Measurements from ENCODE around the gene RRBP1.

The RRBP1 gene

GRCh38 chr20:17645546-17646208, 36.4 kb downstream of the RRBP1 start:
- no peak for DNase-seq

GRCh38 chr20:17645010-17645409, 37.0 kb downstream of the RRBP1 start:
- DNase-seq: no peak

- no peak for DNase-seq
Measured at GRCh38 chr20:17644451-17644850, 37.6 kb downstream of the RRBP1 start.

GRCh38 chr20:17643531-17644188, 38.4 kb downstream of the RRBP1 start:
- no peak for DNase-seq

DNA sequence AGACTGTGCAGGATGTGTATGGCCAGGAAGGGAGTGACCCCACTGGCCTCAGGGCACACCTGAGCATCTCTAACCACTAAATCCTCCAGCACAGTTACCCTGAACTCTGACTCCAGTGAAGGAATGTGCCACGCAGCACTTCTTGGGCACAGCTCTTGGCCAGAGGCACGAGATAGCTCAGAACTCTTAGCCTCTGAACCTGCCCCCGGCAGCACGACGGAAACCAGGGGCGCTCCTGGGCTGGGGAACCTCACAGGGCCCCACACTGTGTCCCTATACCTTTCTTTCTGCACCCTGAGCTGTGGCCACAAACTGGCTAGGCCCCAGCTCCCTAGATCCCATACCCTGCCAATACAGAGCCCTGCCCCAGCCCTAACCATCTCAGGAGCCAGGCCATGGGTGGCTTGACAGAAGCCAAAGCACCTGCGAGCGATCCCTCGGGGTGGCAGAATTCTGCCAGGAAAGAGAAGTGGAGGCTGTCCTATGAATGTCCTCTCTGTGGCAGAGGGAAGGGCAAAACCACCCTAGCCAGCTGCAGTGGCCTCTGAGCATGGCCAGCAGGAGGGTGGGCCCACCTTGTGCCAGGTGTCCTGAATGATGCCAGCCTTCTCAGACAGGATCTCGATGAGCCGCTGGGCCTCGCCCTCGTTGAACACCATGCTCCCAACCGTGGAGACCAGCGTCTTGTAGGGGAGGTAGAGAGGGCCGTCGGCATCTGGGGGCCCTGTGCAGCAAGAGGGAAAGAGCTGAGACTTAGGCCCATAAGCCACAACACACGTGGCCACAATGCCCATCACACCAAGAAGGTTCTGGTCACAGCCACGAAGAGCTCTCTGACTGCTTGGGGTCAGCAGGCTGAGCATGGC, 39.4 kb downstream of the RRBP1 start:
- DNase-seq: no peak

DNA sequence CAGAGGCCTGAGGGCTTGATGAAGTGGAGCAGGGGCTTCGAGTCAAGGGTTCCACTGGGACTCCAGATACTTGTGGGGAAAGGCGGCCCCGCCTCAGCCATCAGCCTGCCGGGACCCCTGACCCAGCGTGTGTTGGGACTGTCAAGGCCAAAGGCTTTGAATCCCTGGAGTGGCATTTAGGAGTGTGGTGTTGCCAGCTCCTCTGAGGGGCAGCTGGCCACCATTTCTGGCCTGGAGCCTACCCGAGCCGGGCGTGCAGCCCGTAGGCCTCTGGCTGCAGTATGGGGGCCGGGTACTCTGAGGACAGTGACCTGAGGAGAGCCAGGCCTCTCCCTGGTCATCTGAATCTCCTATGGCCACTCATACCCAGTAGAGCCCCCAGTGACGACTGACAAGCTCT, 40.0 kb downstream of the RRBP1 start:
- no peak for DNase-seq

GRCh38 chr20:17641520-17641964, 40.5 kb downstream of the RRBP1 start:
- DNase-seq: no peak

GRCh38 chr20:17640875-17641378, 41.1 kb downstream of the RRBP1 start:
- DNase-seq: no peak

DNA sequence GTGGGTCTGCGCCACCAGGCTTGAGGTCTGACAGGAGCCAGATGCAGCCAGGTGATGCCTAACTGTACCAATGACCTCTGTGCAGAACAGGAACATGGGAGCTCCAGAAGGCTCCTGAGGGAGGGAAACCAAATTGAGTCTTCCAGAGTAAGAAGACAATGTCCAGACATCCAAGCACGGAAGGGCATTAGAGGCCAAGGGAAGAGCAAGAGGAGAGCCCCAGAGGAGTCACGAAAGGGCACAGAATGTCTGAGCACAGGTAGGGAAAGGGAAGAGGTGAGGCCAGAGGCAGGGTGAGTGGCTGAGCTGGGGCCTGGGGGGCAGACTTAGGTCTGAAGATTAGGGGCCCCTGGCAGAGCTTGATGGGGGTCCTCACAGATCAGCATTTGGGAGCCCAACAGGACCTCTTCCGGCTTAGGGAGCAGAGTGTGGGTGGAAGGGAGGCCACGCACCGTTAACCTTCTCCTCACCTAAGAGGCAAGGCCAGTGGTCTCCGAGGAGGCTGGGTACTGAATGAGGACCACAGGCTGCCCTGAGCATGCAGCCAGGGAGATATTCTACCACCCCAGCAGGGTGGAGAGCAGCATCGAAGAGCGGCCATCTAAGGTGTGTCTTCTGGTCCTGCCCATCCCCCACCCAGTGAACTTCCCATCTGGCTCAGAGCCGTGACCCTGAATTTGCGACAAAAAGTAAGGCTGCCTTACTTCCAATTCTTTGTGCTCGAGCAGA, 41.7 kb downstream of the RRBP1 start:
- DNase-seq: no peak

GRCh38 chr20:17638835-17639407, 43.1 kb downstream of the RRBP1 start:
- DNase-seq: no peak

- no peak for DNase-seq
Measured at GRCh38 chr20:17637985-17638640, 43.9 kb downstream of the RRBP1 start.

- no peak for DNase-seq
Measured at GRCh38 chr20:17637413-17637780, 44.6 kb downstream of the RRBP1 start.

DNA sequence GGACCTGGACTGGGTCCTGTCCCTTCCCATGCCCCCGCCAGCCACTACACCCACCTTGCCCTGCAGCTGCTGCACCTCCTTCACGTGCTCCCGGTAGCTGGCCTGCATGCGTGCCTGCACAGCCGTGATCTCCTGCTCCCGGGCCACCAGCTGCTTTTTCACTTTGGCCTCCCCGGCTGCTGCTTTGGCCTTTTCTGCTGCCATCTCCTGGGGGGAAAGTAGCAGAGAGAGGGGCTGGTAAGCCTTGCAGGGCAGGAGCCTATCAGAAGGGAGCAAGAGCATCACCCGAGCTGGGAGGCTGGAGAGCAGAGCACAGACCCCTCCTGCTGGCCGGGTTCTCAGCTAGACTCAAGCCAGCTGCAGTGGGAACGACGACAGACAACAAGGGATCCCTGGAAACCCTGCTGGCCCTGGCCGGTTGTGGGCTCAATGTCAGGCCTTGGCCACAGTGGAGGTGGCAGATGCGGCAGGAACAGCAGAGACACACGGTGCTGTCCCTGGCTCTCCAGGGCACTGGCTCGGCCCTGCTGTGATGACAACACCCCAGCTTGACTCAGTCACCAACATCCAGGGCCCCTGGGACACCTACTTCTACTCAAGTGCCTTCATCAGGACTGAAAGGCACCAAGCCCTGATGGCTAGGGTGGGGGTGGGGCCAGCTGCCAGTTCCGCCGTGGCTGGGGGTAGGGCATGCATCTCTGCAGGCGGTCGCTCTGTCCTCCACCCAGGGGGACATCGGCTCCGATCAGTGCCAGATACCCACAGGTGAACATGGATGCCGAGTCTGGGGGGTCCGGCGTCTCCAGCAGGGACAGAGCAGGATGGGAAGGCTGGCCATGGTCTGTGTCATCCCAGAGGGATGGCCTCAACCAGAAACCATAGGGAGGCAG, 45.3 kb downstream of the RRBP1 start:
- DNase-seq: no peak

DNA sequence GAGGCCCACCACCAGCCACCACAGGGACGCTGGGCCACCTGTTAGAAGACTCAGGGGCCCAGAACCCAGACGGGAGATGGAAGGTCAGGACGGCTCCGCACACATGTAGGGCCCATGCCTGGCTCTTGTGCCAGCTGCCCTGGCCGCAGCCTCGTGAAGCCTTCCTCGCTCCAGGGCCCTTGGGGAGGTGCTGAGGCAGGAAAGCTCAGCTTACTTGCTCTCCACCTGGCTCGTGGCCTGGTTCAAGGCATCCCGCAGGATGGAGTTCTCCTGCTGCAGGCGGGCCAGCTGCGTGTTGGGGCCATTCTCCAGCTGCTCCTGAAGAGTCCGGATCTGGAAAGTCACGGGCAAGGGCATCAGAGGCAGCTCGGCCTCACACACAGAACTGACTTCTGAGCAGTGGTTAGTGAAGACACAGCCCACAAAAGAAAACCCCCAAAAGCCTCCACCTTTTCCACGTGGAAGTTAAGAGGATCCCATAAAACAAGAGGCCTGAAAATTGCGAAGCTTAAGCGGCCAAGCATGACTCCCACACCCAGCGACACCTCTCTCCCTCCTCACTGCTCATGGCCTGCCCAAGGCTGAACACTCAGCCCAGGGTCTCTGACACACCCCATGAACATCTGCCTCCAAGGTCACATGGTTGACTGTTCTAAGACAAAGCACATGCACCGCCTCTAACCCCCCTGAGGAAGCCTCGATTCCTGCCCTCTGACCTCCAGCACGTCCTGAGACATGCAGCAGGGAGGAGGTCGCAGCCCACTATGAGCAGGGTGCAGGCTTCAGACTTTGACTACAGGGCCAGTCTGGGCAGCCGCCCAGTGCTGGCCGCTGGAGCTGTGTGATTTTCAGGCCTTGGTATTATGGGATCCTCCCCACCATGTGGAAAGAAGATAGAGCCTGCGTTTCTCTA, 46.5 kb downstream of the RRBP1 start:
- no peak for DNase-seq

GRCh38 chr20:17634661-17635331, 47.2 kb downstream of the RRBP1 start:
- no peak for DNase-seq

DNA sequence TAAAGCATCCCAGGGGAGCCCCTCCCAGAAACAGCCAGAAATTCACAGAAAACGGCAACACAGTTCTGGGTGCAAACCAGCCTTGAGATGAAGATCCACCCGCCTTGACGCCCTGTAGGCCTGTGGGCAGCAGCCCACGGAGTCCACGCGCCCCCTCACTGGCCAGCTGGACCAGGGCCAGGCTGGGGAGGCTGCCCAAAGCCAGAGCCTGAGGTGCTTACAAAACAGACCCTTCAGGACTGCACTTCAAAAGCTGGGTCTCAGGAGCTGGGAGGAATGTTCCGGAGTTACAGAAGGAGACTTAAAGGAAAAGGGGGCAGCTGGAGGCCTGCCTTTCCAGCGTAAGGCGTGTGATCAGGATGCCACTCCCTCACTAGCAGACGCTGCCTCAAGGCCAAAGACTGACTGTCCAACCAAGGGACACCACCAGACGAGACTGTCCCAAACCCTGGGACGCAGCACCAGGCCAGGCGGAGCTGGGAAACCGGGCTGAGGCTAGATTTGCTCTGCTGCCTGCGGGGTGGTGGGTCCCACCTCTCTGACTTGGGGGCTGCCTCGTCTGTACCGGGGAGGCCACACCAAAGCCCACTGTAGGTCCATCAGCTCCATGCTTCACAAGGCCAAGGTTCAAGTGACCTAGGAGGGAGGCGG, 48.1 kb downstream of the RRBP1 start:
- no peak for DNase-seq

DNA sequence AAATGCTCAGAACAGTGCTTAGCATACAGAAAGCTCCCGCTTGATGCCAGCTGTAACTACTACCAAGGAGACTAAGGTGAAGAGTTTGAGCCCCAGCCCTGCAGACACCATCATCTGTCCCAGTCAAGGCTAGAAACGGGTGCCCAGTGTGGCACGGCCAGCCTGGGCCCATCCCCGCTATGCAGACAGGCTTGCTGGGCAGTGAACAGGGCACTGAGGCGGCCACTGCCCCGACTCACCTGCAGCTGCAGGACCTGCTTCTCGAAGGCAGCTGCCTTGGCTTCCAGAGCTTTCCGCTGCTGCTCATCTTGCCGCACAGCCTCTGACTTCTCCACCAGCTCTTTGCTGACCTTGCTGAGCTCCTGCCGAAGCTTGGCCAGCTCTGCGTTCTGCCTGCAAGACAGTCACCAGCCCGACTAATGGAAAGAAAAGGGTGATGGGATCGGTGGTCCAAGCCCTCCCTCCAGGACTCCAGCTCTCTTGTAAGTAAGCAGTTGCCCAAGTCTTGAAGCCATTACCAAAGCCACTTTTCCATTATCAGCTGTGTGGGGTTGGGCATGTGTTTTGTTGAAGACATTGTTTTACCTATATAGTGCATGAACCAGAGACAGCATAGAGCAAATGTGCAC, 48.7 kb downstream of the RRBP1 start:
- no peak for DNase-seq
